HepG2 (cell line): ENCODE data around the gene PKM. TPM values are rescaled to one million over a fixed set of nuclear protein-coding genes. Genes with fewer than 3 reads are reported as not detected.

Experiments
- ATAC-seq: fragments of 200-7000 bp; cut with Tn5 transposase; 3 replicates; pipeline ENCODE4 v1.9.1; 2020; ENCODE audit warnings: mild to moderate bottlenecking, moderate library complexity
- BruUV-seq: library from RNA; stranded (reverse); fragments of 400-500 nt; replicated peaks from 2 replicates; lab custom pipeline; 2021; lab: Mats Ljungman, UMichigan
- CTCF ChIA-PET: fragments of 300-600 bp; formaldehyde crosslinking; extraction: SDS; loops from one replicate; lab custom pipeline; 2021; ENCODE audit warnings: low total read pairs, inconsistent platforms, low intra/inter-chr PET ratio; lab: Yijun Ruan, JAX
- POLR2A ChIA-PET: fragments of 350-600 bp; sonication (Branson Sonifier 250); formaldehyde crosslinking; loops from one replicate; lab custom pipeline; 2020; ENCODE audit warnings: antibody characterized with exemption, inconsistent platforms; lab: Yijun Ruan, JAX
- DNase-seq: peaks from one replicate; pipeline ENCODE4 v3.0.0-alpha.2; 2015; ENCODE audit warnings: low spot score
- FAIRE-seq: peaks from 3 replicates; lab custom pipeline; 2011; peaks lifted over from hg19 to GRCh38; lab: Jason Lieb, UNC
- H2AFZ ChIP-seq: one replicate; pipeline ENCODE4 v1.6.1; 2011; ENCODE audit warnings: low read length, inconsistent platforms
- H3K27ac ChIP-seq: fragments of 300-600 bp; 3 replicates; pipeline ENCODE4 v1.8.0; 2011; ENCODE audit warnings: mixed run types, mild to moderate bottlenecking, mixed read lengths, low read length, inconsistent platforms; ENCODE audit not compliant: insufficient read depth; ENCODE audit errors: extremely low read length
- H3K27me3 ChIP-seq, 2 experiments: fragments of 200-600 bp in 1 of 2; 2 replicates in 1 of 2; 3 replicates in 1 of 2; pipeline versions ENCODE4 v1.6.0 to v1.8.0; 2011; ENCODE audit warnings: low read length in 2 of 2, mild to moderate bottlenecking in 2 of 2, moderate library complexity in 2 of 2, inconsistent platforms in 1 of 2; ENCODE audit not compliant: insufficient read depth in 2 of 2, control insufficient read depth in 1 of 2
- H3K36me3 ChIP-seq, 2 experiments: fragments of 200-600 bp in 1 of 2; replicated peaks in 1 of 2; 2 replicates in 1 of 2; 3 replicates in 1 of 2; pipeline versions ENCODE4 v1.5.1 to v1.8.0; 2011; ENCODE audit warnings: low read length in 2 of 2, inconsistent platforms in 1 of 2; ENCODE audit not compliant: insufficient read depth in 2 of 2, control insufficient read depth in 1 of 2
- H3K4me1 ChIP-seq: 2 replicates; pipeline ENCODE4 v1.5.1; 2012; ENCODE audit warnings: low read length, inconsistent platforms; ENCODE audit not compliant: insufficient read depth
- H3K4me2 ChIP-seq: 2 replicates; pipeline ENCODE4 v1.6.0; 2011; ENCODE audit warnings: low read depth, low read length, inconsistent platforms
- H3K4me3 ChIP-seq, 3 experiments: fragments of 200-600 bp in 1 of 3; sonication (generic), shearing (Covaris generic) in 1 of 3; replicated peaks in 1 of 3; 2 replicates each; pipeline ENCODE4 v1.5.1; 2011 to 2016; ENCODE audit warnings: low read length in 3 of 3, inconsistent platforms in 2 of 3, low read depth in 2 of 3, mild to moderate bottlenecking in 2 of 3, control low read depth in 1 of 3, mixed read lengths in 1 of 3; ENCODE audit not compliant: insufficient read depth in 1 of 3
- H3K79me2 ChIP-seq: one replicate; pipeline ENCODE4 v1.6.1; 2011; ENCODE audit warnings: low read length, inconsistent platforms; ENCODE audit not compliant: insufficient read depth
- H3K9ac ChIP-seq: 2 replicates; pipeline ENCODE4 v1.6.0; 2011; ENCODE audit warnings: mild to moderate bottlenecking, low read depth, low read length, inconsistent platforms; ENCODE audit not compliant: insufficient read depth
- H3K9me3 ChIP-seq: 2 replicates; pipeline ENCODE4 v1.5.1; 2012; ENCODE audit warnings: mild to moderate bottlenecking, low read length
- H4K20me1 ChIP-seq: 2 replicates; pipeline ENCODE4 v1.6.0; 2011; ENCODE audit warnings: inconsistent platforms, mild to moderate bottlenecking, low read length, moderate library complexity; ENCODE audit not compliant: insufficient read depth
- EED ChIP-seq: sonication (generic); formaldehyde crosslinking; IDR thresholded peaks from 2 replicates; pipeline ENCODE4 v1.5.0; 2020; ENCODE audit warnings: mild to moderate bottlenecking, missing genetic modification reagents
- KMT2B ChIP-seq: IDR thresholded peaks from 2 replicates; pipeline ENCODE4 v1.6.1; 2016; ENCODE audit warnings: missing genetic modification reagents, missing compliant biosample characterization
- NR2C2 ChIP-seq: sonication (generic); formaldehyde crosslinking; IDR thresholded peaks from 2 replicates; pipeline ENCODE4 v1.4.0; 2020; ENCODE audit warnings: missing genetic modification reagents, mild to moderate bottlenecking, moderate library complexity, borderline replicate concordance
- NR2F1 ChIP-seq, 2 experiments: fragments of 450-650 bp in 1 of 2; formaldehyde crosslinking in 1 of 2; IDR thresholded peaks; 2 replicates each; pipeline versions ENCODE4 v1.5.0 to v1.6.1; 2016 to 2020; ENCODE audit warnings: mild to moderate bottlenecking in 1 of 2, missing compliant biosample characterization in 1 of 2, missing genetic modification reagents in 1 of 2, moderate library complexity in 1 of 2
- NR2F6 ChIP-seq, 2 experiments: IDR thresholded peaks; 2 replicates each; pipeline ENCODE4 v1.6.1; 2016; ENCODE audit warnings: antibody characterized with exemption in 1 of 2, mild to moderate bottlenecking in 1 of 2
- RBAK ChIP-seq: sonication (generic); formaldehyde crosslinking; IDR thresholded peaks from 2 replicates; pipeline ENCODE4 v1.5.1; 2020; ENCODE audit warnings: mild to moderate bottlenecking, missing genetic modification reagents
- RNF2 ChIP-seq: fragments of 450-650 bp; conservative IDR thresholded peaks from 2 replicates; pipeline ENCODE4 v1.6.1; 2016; ENCODE audit warnings: low read depth
- SMAD9 ChIP-seq: sonication (generic); formaldehyde crosslinking; IDR thresholded peaks from 2 replicates; pipeline ENCODE4 v1.5.1; 2020; ENCODE audit warnings: mild to moderate bottlenecking, missing genetic modification reagents
- YEATS4 ChIP-seq: sonication (generic); formaldehyde crosslinking; IDR thresholded peaks from 2 replicates; pipeline ENCODE4 v1.4.0; 2020; ENCODE audit warnings: missing genetic modification reagents, borderline replicate concordance
- YY1 ChIP-seq: IDR thresholded peaks from 2 replicates; pipeline ENCODE4 v1.6.1; 2011; ENCODE audit warnings: low read length, low read depth, moderate library complexity, mild to moderate bottlenecking; ENCODE audit not compliant: insufficient read depth, insufficient replicate concordance
- ZBTB7A ChIP-seq: sonication (generic); formaldehyde crosslinking; IDR thresholded peaks from 2 replicates; pipeline ENCODE4 v1.8.0; 2022; ENCODE audit warnings: mild to moderate bottlenecking, missing genetic modification reagents
- ZNF256 ChIP-seq: sonication (generic); formaldehyde crosslinking; conservative IDR thresholded peaks from 2 replicates; pipeline ENCODE4 v1.4.0; 2020; ENCODE audit warnings: missing genetic modification reagents
- ZNF569 ChIP-seq: sonication (generic); formaldehyde crosslinking; IDR thresholded peaks from 2 replicates; pipeline ENCODE4 v1.5.0; 2020; ENCODE audit warnings: mild to moderate bottlenecking, missing genetic modification reagents, moderate library complexity, borderline replicate concordance
- ZNF644 ChIP-seq: IDR thresholded peaks from 2 replicates; pipeline ENCODE4 v1.6.1; 2016; ENCODE audit warnings: low read depth
- WGBS: methylation state at CpG from one replicate; pipeline ENCODE4 v1.1.6; 2017; ENCODE audit warnings: low lambda C conversion rate; 5-methylcytosine and 5-hydroxymethylcytosine counted together
- in situ Hi-C: cut with HindIII; loops from 2 replicates; pipeline ENCODE4 v1.10.0; 2017; ENCODE audit warnings: low pct_unique_long_range_greater_than_20kb; ENCODE audit not compliant: extremely low pct_ligation_motif_present
- intact Hi-C: fragments of 100-400 bp; cut with micrococcal nuclease; formaldehyde crosslinking; loops from one replicate; pipeline ENCODE4 v1.10.0; 2022; ENCODE audit not compliant: unreplicated experiment
- polyA plus RNA-seq, 8 experiments: library from polyadenylated mRNA; depleted of rRNA in 3 of 8; stranded (reverse) in 7 of 8; unstranded in 1 of 8; fragments of >200 nt; fragmentation: Illumina TruSeq in 4 of 8; extraction: Trizol in 4 of 8; gene quantifications; 2 replicates each; pipeline versions ENCODE4 v1.2.1 to v1.2.3, GENCODE V29; 2011 to 2016; ENCODE audit warnings: low read depth in 4 of 8, missing spikeins in 1 of 8, mixed read lengths in 1 of 8; ENCODE audit not compliant: insufficient read depth in 1 of 8
- total RNA-seq, 5 experiments: library from RNA; depleted of rRNA; stranded (reverse); fragments of >200 nt; fragmentation: Illumina TruSeq; extraction: Trizol; gene quantifications; 2 replicates each; pipeline ENCODE4 v1.2.3, GENCODE V29; 2016; ENCODE audit warnings: low read depth in 1 of 5
- TF ChIP-seq, protein P1 (sequence below), 2 experiments: fragments of 450-650 bp in 1 of 2; sonication (generic) in 1 of 2; formaldehyde crosslinking; IDR thresholded peaks; 2 replicates each; pipeline versions ENCODE4 v1.5.0 to v1.8.0; 2020 to 2022; ENCODE audit warnings: mild to moderate bottlenecking in 1 of 2, missing genetic modification reagents in 1 of 2
- TF ChIP-seq, protein P2 (sequence below): sonication (generic); formaldehyde crosslinking; IDR thresholded peaks from 2 replicates; pipeline ENCODE4 v1.5.0; 2020; ENCODE audit warnings: missing genetic modification reagents, mild to moderate bottlenecking, borderline replicate concordance

The PKM gene
- total and polyA plus RNA-seq, 2 of the 13 experiments (the other 11 are each of a cell fraction or from before 2014, with no cell fraction given) = 488 to 780 TPM

- no peak for TF ChIP-seq YEATS4 (CRISPR knock-in tag)
- no peak for TF ChIP-seq ZNF644 (CRISPR knock-in tag)
- TF ChIP-seq ZNF256 (CRISPR knock-in tag) = no peak
Observed at GRCh38 chr15:72162569-72162968, 68.4 kb downstream of the PKM start (continued).

GRCh38 chr15:72161361-72162132, 69.4 kb downstream of the PKM start:
- POLR2A ChIA-PET = no interaction called here
- DNase-seq (no peak), FAIRE-seq (peak; percentile 49), ATAC-seq (peak; percentile 74)
- WGBS = 13% methylated on average over 5 of the region's 7 CpGs
- Histone ChIP-seq H4K20me1 (no peaks in the 10 kb centered on the region), H3K4me1 (peaks cover 20% of the 10 kb centered on the region), H3K79me2 (no peaks in the 10 kb centered on the region), H2AFZ (no peak overlapping the region), H3K4me2 (peak overlapping the region; percentile 46), H3K9ac (no peak overlapping the region), H3K4me3 (peak overlapping the region in 1 of 3 experiments; percentile 25; a peak in 1 of 6 replicates), H3K36me3 (no peaks in the 10 kb centered on the region), H3K27ac (no peak overlapping the region), H3K9me3 (no peaks in the 10 kb centered on the region), H3K27me3 (peaks cover 0 to 13% of the 10 kb centered on the region in 2 experiments; a peak in 3 of 5 replicates)
- intact Hi-C loops (no loop called here), in situ Hi-C loops (no loop called here)
- CTCF ChIA-PET = no interaction called here
- no TSS peak for BruUV-seq
- TF ChIP-seq, protein P1, sequence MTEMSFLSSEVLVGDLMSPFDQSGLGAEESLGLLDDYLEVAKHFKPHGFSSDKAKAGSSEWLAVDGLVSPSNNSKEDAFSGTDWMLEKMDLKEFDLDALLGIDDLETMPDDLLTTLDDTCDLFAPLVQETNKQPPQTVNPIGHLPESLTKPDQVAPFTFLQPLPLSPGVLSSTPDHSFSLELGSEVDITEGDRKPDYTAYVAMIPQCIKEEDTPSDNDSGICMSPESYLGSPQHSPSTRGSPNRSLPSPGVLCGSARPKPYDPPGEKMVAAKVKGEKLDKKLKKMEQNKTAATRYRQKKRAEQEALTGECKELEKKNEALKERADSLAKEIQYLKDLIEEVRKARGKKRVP (CRISPR knock-in tag; IDR thresholded peaks at IDR 0.05) = no peak
- TF ChIP-seq NR2C2 (peak; percentile 53; the same call in 1 of the 2 replicates), NR2F6 (IDR thresholded peaks at IDR 0.05) (peak; percentile 61; the same call in 1 of the 2 replicates), NR2F6 (CRISPR knock-in tag; IDR thresholded peaks at IDR 0.05) (peak; percentile 65; the same call in 1 of the 2 replicates), EED (CRISPR knock-in tag) (no peak), RNF2 (no peak), RBAK (CRISPR knock-in tag) (no peak), YY1 (no peak), NR2F1 (CRISPR knock-in tag; IDR thresholded peaks at IDR 0.05) (peak; percentile 22 to 42; a peak in 2 of 4 replicates), ZNF569 (CRISPR knock-in tag) (no peak), SMAD9 (CRISPR knock-in tag) (no peak), KMT2B (CRISPR knock-in tag) (no peak), ZBTB7A (no peak)
- TF ChIP-seq, protein P2, sequence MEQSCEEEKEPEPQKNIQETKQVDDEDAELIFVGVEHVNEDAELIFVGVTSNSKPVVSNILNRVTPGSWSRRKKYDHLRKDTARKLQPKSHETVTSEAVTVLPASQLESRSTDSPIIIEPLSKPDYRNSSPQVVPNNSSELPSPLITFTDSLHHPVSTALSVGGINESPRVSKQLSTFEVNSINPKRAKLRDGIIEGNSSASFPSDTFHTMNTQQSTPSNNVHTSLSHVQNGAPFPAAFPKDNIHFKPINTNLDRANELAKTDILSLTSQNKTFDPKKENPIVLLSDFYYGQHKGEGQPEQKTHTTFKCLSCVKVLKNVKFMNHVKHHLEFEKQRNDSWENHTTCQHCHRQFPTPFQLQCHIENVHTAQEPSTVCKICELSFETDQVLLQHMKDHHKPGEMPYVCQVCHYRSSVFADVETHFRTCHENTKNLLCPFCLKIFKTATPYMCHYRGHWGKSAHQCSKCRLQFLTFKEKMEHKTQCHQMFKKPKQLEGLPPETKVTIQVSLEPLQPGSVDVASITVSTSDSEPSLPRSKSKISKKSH = no peak
